HEK293 (cell line): Measurements from ENCODE around the gene ING5.

Experiments
- CTCF ChIA-PET: fragments of 350-600 bp; formaldehyde crosslinking; extraction: SDS; loops from one replicate; lab custom pipeline; 2021; ENCODE audit warnings: antibody characterized with exemption; lab: Yijun Ruan, JAX
- POLR2A ChIA-PET: fragments of 300-600 bp; formaldehyde crosslinking; extraction: SDS; loops from one replicate; lab custom pipeline; 2020; ENCODE audit warnings: antibody characterized with exemption, inconsistent platforms; lab: Yijun Ruan, JAX
- H3K27ac ChIP-seq: fragments of 200-500 bp; sonication (Bioruptor generic); 2 replicates; pipeline ENCODE4 v1.5.1; 2014; ENCODE audit warnings: low read depth, low read length, control low read depth, inconsistent platforms; ENCODE audit errors: extremely low read depth
- H3K36me3 ChIP-seq, 2 experiments: fragments of 200-500 bp in 1 of 2; sonication (Bioruptor generic) in 1 of 2; 1 replicate in 1 of 2; 2 replicates in 1 of 2; pipeline ENCODE4 v1.5.1; 2014 to 2017; ENCODE audit warnings: inconsistent platforms in 2 of 2, low read length in 2 of 2; ENCODE audit not compliant: control insufficient read depth in 2 of 2, insufficient read depth in 1 of 2
- H3K4me1 ChIP-seq: fragments of 200-500 bp; sonication (Bioruptor generic); 2 replicates; pipeline ENCODE4 v1.5.1; 2014; ENCODE audit warnings: mild to moderate bottlenecking, low read length, inconsistent platforms; ENCODE audit not compliant: control insufficient read depth, insufficient read depth
- H3K4me3 ChIP-seq: 2 replicates; pipeline ENCODE4 v1.5.1; 2011; ENCODE audit warnings: low read depth, mild to moderate bottlenecking, control low read depth, low read length, moderate library complexity
- H3K9me3 ChIP-seq: fragments of 200-500 bp; sonication (Bioruptor generic); 2 replicates; pipeline ENCODE4 v1.5.1; 2014; ENCODE audit warnings: low read depth, low read length, inconsistent platforms; ENCODE audit not compliant: control insufficient read depth, insufficient read depth
- EGR2 ChIP-seq: fragments of 450-650 bp; formaldehyde crosslinking; IDR thresholded peaks from 2 replicates; pipeline ENCODE4 v1.5.1; 2016; ENCODE audit warnings: low read depth, missing biosample characterization, missing genetic modification characterization
- GLIS2 ChIP-seq: fragments of 450-650 bp; formaldehyde crosslinking; IDR thresholded peaks from 2 replicates; pipeline ENCODE4 v1.5.1; 2016; ENCODE audit warnings: missing biosample characterization, missing genetic modification characterization
- HIC1 ChIP-seq: fragments of 450-650 bp; formaldehyde crosslinking; IDR thresholded peaks from 2 replicates; pipeline ENCODE4 v1.5.1; 2016; ENCODE audit warnings: missing biosample characterization, missing genetic modification characterization
- KLF9 ChIP-seq: fragments of 450-650 bp; formaldehyde crosslinking; IDR thresholded peaks from 2 replicates; pipeline ENCODE4 v1.5.1; 2016; ENCODE audit warnings: missing biosample characterization, missing genetic modification characterization, low read depth
- ZFHX2 ChIP-seq: fragments of 450-650 bp; formaldehyde crosslinking; conservative IDR thresholded peaks from 2 replicates; pipeline ENCODE4 v1.5.1; 2016; ENCODE audit warnings: missing biosample characterization, missing genetic modification characterization
- ZNF175 ChIP-seq: fragments of 450-650 bp; formaldehyde crosslinking; IDR thresholded peaks from 2 replicates; pipeline ENCODE4 v1.5.1; 2016; ENCODE audit warnings: missing biosample characterization, missing genetic modification characterization
- ZNF341 ChIP-seq: fragments of 450-650 bp; formaldehyde crosslinking; IDR thresholded peaks from 2 replicates; pipeline ENCODE4; 2016; ENCODE audit warnings: low read depth, missing biosample characterization, missing genetic modification characterization
- ZNF354C ChIP-seq: fragments of 450-650 bp; formaldehyde crosslinking; IDR thresholded peaks from 2 replicates; pipeline ENCODE4 v1.5.1; 2016; ENCODE audit warnings: missing biosample characterization, missing genetic modification characterization, low read depth, borderline replicate concordance
- ZNF473 ChIP-seq: fragments of 450-650 bp; formaldehyde crosslinking; IDR thresholded peaks from 2 replicates; pipeline ENCODE4 v1.5.1; 2017; ENCODE audit warnings: missing biosample characterization, missing genetic modification characterization
- ZNF548 ChIP-seq: fragments of 450-650 bp; formaldehyde crosslinking; IDR thresholded peaks from 2 replicates; pipeline ENCODE4 v1.5.1; 2016; ENCODE audit warnings: missing biosample characterization, missing genetic modification characterization
- ZNF558 ChIP-seq: fragments of 450-650 bp; formaldehyde crosslinking; IDR thresholded peaks from 2 replicates; pipeline ENCODE4 v1.5.1; 2016; ENCODE audit warnings: missing biosample characterization, missing genetic modification characterization
- ZNF621 ChIP-seq: fragments of 450-650 bp; formaldehyde crosslinking; IDR thresholded peaks from 2 replicates; pipeline ENCODE4 v1.5.1; 2017; ENCODE audit warnings: missing biosample characterization, missing genetic modification characterization
- ZNF624 ChIP-seq: fragments of 450-650 bp; formaldehyde crosslinking; IDR thresholded peaks from 2 replicates; pipeline ENCODE4 v1.5.1; 2017; ENCODE audit warnings: missing biosample characterization, missing genetic modification characterization
- ZNF692 ChIP-seq: fragments of 450-650 bp; formaldehyde crosslinking; IDR thresholded peaks from 2 replicates; pipeline ENCODE4 v1.5.1; 2016; ENCODE audit warnings: missing biosample characterization, missing genetic modification characterization
- TF ChIP-seq, protein P1 (sequence below): fragments of 450-650 bp; formaldehyde crosslinking; IDR thresholded peaks from 2 replicates; pipeline ENCODE4 v1.5.1; 2016; ENCODE audit warnings: missing biosample characterization, missing genetic modification characterization

The ING5 gene

GRCh38 chr2:241764275-241765241 lies 62.7 kb downstream of the ING5 start (continued):
- no peak for TF ChIP-seq ZNF341 (tag by site-specific recombination)
- no peak for TF ChIP-seq ZNF692 (tag by site-specific recombination)
- TF ChIP-seq ZNF473 (tag by site-specific recombination) = no peak
- TF ChIP-seq ZNF621 (tag by site-specific recombination) = no peak
- no peak for TF ChIP-seq ZNF548 (tag by site-specific recombination)

DNA sequence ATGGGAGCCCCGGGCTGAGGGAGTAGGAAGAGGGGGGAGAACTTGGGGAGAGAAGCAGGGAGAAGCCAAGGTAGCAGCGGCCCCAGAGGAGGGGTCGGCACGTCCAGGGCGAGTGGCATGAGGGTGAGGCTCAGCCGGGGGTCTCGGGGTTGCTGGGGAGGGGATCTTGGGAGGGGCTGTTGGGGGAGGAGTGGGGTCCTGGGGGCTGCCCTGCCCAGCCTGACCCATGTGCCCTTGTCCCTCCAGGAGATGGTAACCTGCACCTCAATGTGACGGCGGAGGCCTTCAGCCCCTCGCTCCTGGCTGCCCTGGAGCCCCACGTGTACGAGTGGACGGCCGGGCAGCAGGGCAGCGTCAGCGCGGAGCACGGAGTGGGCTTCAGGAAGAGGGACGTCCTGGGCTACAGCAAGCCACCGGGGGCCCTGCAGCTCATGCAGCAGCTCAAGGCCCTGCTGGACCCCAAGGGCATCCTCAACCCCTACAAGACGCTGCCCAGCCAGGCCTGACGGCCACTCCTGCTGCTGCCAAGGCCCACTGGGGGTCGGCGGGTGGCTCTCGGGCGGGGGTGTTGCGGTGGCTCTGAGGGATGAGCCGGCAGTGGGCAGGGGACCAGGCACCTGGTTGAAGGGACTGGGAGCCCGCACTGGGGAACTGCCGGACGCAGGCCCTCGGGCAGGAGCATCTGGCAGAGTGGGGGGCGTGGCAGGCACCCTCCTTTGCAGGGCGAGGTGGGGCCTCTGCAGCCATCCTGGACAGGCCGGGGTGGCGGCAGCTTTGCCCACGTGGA lies 65.8 kb downstream of the ING5 start:
- peak; percentile 21; the same call in 1 of the 2 replicates for TF ChIP-seq GLIS2 (tag by site-specific recombination)
- TF ChIP-seq ZNF354C (tag by site-specific recombination) = no peak
- TF ChIP-seq ZNF624 (tag by site-specific recombination) = no peak
- TF ChIP-seq, protein P1, sequence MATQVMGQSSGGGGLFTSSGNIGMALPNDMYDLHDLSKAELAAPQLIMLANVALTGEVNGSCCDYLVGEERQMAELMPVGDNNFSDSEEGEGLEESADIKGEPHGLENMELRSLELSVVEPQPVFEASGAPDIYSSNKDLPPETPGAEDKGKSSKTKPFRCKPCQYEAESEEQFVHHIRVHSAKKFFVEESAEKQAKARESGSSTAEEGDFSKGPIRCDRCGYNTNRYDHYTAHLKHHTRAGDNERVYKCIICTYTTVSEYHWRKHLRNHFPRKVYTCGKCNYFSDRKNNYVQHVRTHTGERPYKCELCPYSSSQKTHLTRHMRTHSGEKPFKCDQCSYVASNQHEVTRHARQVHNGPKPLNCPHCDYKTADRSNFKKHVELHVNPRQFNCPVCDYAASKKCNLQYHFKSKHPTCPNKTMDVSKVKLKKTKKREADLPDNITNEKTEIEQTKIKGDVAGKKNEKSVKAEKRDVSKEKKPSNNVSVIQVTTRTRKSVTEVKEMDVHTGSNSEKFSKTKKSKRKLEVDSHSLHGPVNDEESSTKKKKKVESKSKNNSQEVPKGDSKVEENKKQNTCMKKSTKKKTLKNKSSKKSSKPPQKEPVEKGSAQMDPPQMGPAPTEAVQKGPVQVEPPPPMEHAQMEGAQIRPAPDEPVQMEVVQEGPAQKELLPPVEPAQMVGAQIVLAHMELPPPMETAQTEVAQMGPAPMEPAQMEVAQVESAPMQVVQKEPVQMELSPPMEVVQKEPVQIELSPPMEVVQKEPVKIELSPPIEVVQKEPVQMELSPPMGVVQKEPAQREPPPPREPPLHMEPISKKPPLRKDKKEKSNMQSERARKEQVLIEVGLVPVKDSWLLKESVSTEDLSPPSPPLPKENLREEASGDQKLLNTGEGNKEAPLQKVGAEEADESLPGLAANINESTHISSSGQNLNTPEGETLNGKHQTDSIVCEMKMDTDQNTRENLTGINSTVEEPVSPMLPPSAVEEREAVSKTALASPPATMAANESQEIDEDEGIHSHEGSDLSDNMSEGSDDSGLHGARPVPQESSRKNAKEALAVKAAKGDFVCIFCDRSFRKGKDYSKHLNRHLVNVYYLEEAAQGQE (tag by site-specific recombination) = no peak
- TF ChIP-seq ZFHX2 (tag by site-specific recombination) = no peak
- no peak for TF ChIP-seq ZNF175 (tag by site-specific recombination)
- TF ChIP-seq KLF9 (tag by site-specific recombination) = 0 out of 2 replicates have a peak, but pooled peaks have one; percentile 30
- TF ChIP-seq, all 188 proteins: peak for 2
- no peak overlapping the region for H3K27ac ChIP-seq
- no peaks in the 10 kb centered on the region; the same call in 1 of the 2 replicates for H3K4me1 ChIP-seq
- no peaks in the 10 kb centered on the region for H3K9me3 ChIP-seq
- H3K36me3 ChIP-seq = no peaks in the 10 kb centered on the region
- CTCF ChIA-PET = interaction anchor here (1.0 kb wide), 1 partner anchor 15 kb away, joined by 3 read pairs; no protein-coding TSS in a partner anchor
- no peak overlapping the region for H3K4me3 ChIP-seq
- POLR2A ChIA-PET = no interaction called here

DNA sequence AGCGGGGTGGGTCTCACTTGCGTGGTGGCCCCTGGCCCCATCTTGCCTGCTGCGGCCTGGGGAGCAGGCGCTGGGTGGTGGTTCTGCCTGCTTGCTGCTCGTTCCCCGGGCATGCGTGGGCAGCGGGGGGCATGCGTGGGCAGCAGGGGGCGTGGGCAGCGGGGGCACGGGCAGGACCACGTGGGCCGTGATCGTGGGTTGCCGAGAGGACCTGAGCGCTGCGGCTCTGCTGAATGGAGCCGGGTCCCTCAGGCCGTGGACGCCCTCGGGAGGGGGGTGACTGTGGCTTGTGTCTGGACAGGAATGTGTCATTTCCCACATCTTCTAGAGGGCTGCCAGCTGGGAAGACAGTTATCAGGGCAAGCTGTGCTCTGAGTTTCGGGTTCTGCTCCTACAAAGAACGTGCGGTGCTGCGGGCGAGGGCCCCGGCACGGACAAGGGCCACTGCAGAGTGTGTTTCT lies 66.4 kb downstream of the ING5 start:
- H3K4me1 ChIP-seq = no peaks in the 10 kb centered on the region
- ChIA-PET POLR2A (no interaction called here), CTCF (interaction anchor here (1.0 kb wide), 1 partner anchor 15 kb away, joined by 3 read pairs; no protein-coding TSS in a partner anchor)
- H3K27ac ChIP-seq = no peak overlapping the region
- H3K4me3 ChIP-seq = no peak overlapping the region
- no peaks in the 10 kb centered on the region for H3K9me3 ChIP-seq
- no peaks in the 10 kb centered on the region for H3K36me3 ChIP-seq
- TF ChIP-seq HIC1 (tag by site-specific recombination) (peak; percentile 76), ZNF558 (tag by site-specific recombination) (no peak), EGR2 (tag by site-specific recombination) (peak; percentile 40; the same call in 1 of the 2 replicates), ZFHX2 (tag by site-specific recombination) (peak; percentile 58)
